ENCODE results near the gene SPTA1. TPM values are rescaled to one million over a fixed set of nuclear protein-coding genes. Genes with fewer than 3 reads are reported as not detected.

SPTA1 gene
- total and polyA plus RNA-seq, 2 experiments from 2014 or later: 0.03 TPM; not detected in 1

DNA sequence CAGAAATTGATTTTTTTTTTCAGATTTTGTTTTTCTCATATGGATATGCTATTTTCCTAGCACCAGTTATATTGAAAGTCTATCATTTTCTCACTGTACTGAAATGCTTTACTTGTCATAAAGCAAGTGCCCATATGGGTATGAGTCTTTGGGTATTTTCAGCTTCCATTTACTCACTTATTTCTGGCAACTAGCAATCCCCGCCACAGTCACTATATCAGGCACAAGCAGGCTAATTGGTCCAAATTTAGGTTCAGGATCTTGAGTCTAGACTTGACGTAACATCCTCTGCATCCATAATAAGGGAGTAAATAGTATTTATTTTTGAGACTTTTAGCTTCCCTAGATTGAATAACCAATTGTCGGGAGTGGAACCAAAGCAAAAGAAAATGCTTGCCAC lies 109.0 kb downstream of the SPTA1 start:
- WGBS (ENCODE audit: low lambda C conversion rate, missing lambda C conversion rate): 95% methylated on average over 3 of the region's 3 CpGs
- H3K79me2 ChIP-seq: no peaks in the 10 kb centered on the region
- no peak for TF ChIP-seq EZH2 (IDR thresholded peaks at IDR 0.05; ENCODE audit: borderline replicate concordance)
- TF ChIP-seq CTCF (IDR thresholded peaks at IDR 0.05; ENCODE audit: poor library complexity): no peak
- no peak for TF ChIP-seq EZH2phosphoT487 (IDR thresholded peaks at IDR 0.05; ENCODE audit: low read depth, severe bottlenecking, unreplicated experiment)

GRCh38 chr1:158572226-158572625 lies 114.3 kb downstream of the SPTA1 start:
- Histone ChIP-seq H3K27me3 (no peaks in the 10 kb centered on the region), H3K36me3 (replicated peaks; ENCODE audit: insufficient read depth, low read depth) (no peaks in the 10 kb centered on the region), H3K9me2 (replicated peaks; ENCODE audit: insufficient read depth) (no peaks in the 10 kb centered on the region), H3K4me3 (no peak overlapping the region), H3K27ac (no peak overlapping the region), H3K4me1 (ENCODE audit: insufficient read depth) (no peaks in the 10 kb centered on the region), H3K9me3 (ENCODE audit: low read depth) (no peaks in the 10 kb centered on the region), H4K20me1 (ENCODE audit: insufficient read depth, poor library complexity, severe bottlenecking) (no peaks in the 10 kb centered on the region), H2AFZ (no peak overlapping the region), H3K79me2 (no peaks in the 10 kb centered on the region), H3K4me2 (no peak overlapping the region)
- WGBS (ENCODE audit: low lambda C conversion rate, missing lambda C conversion rate): 100% methylated on average over 1 of the region's 1 CpG
- no peak for TF ChIP-seq CTCF (IDR thresholded peaks at IDR 0.05; ENCODE audit: poor library complexity)
- no peak for TF ChIP-seq EZH2phosphoT487 (IDR thresholded peaks at IDR 0.05; ENCODE audit: low read depth, severe bottlenecking, unreplicated experiment)
- no peak for TF ChIP-seq EZH2 (IDR thresholded peaks at IDR 0.05; ENCODE audit: borderline replicate concordance)
- no peak for DNase-seq (ENCODE audit: low spot score)

More for the DNA sequence above, 109.0 kb downstream of the SPTA1 start:
- no peaks in the 10 kb centered on the region for H4K20me1 ChIP-seq (ENCODE audit: insufficient read depth, poor library complexity, severe bottlenecking)
- no peaks in the 10 kb centered on the region for H3K9me3 ChIP-seq (ENCODE audit: low read depth)
- no peak for DNase-seq (ENCODE audit: low spot score)
- H3K36me3 ChIP-seq (replicated peaks; ENCODE audit: insufficient read depth, low read depth): no peaks in the 10 kb centered on the region
- H3K9me2 ChIP-seq (replicated peaks; ENCODE audit: insufficient read depth): no peaks in the 10 kb centered on the region
- H3K27me3 ChIP-seq: no peaks in the 10 kb centered on the region
- no peak overlapping the region for H3K4me3 ChIP-seq
- no peak overlapping the region for H3K4me2 ChIP-seq
- no peak overlapping the region for H3K27ac ChIP-seq
- H2AFZ ChIP-seq: no peak overlapping the region
- no peaks in the 10 kb centered on the region for H3K4me1 ChIP-seq (ENCODE audit: insufficient read depth)

GRCh38 chr1:158570480-158570879 lies 116.0 kb downstream of the SPTA1 start, which contains the start of gene OR6P1:
OR6P1 (minus strand) TSS chr1:158570580; CDS start chr1:158563604, 6,976 bp downstream.
- no peaks in the 10 kb centered on the region for H3K79me2 ChIP-seq
- no peaks in the 10 kb centered on the region for H3K36me3 ChIP-seq (replicated peaks; ENCODE audit: insufficient read depth, low read depth)
- H3K27me3 ChIP-seq: no peaks in the 10 kb centered on the region
- DNase-seq (ENCODE audit: low spot score): no peak
- no peak within 1 kb of the TSS for H3K4me2 ChIP-seq
- H3K9me2 ChIP-seq (replicated peaks; ENCODE audit: insufficient read depth): no peaks in the 10 kb centered on the region
- no peak within 1 kb of the TSS for H3K4me3 ChIP-seq
- H2AFZ ChIP-seq: no peak within 1 kb of the TSS
- H4K20me1 ChIP-seq (ENCODE audit: insufficient read depth, poor library complexity, severe bottlenecking): no peaks in the 10 kb centered on the region
- H3K9me3 ChIP-seq (ENCODE audit: low read depth): no peaks in the 10 kb centered on the region
- H3K27ac ChIP-seq: no peak within 1 kb of the TSS
- WGBS (ENCODE audit: low lambda C conversion rate, missing lambda C conversion rate): 77% methylated on average over 3 of the region's 3 CpGs
- no peaks in the 10 kb centered on the region for H3K4me1 ChIP-seq (ENCODE audit: insufficient read depth)
- no peak for TF ChIP-seq EZH2phosphoT487 (IDR thresholded peaks at IDR 0.05; ENCODE audit: low read depth, severe bottlenecking, unreplicated experiment)
- TF ChIP-seq CTCF (IDR thresholded peaks at IDR 0.05; ENCODE audit: poor library complexity): no peak
- TF ChIP-seq EZH2 (IDR thresholded peaks at IDR 0.05; ENCODE audit: borderline replicate concordance): no peak

GRCh38 chr1:158564608-158565007 lies 121.9 kb downstream of the SPTA1 start:
- Histone ChIP-seq H3K36me3 (replicated peaks; ENCODE audit: insufficient read depth, low read depth) (no peaks in the 10 kb centered on the region), H3K27ac (no peak overlapping the region), H3K27me3 (no peaks in the 10 kb centered on the region), H3K4me2 (no peak overlapping the region), H3K9me3 (ENCODE audit: low read depth) (no peaks in the 10 kb centered on the region), H2AFZ (no peak overlapping the region), H3K79me2 (no peaks in the 10 kb centered on the region), H3K4me1 (ENCODE audit: insufficient read depth) (no peaks in the 10 kb centered on the region), H4K20me1 (ENCODE audit: insufficient read depth, poor library complexity, severe bottlenecking) (no peaks in the 10 kb centered on the region), H3K4me3 (no peak overlapping the region), H3K9me2 (replicated peaks; ENCODE audit: insufficient read depth) (no peaks in the 10 kb centered on the region)
- 78% methylated on average over 2 of the region's 2 CpGs for WGBS (ENCODE audit: low lambda C conversion rate, missing lambda C conversion rate)
- DNase-seq (ENCODE audit: low spot score): no peak
- TF ChIP-seq EZH2 (IDR thresholded peaks at IDR 0.05; ENCODE audit: borderline replicate concordance) (no peak), CTCF (IDR thresholded peaks at IDR 0.05; ENCODE audit: poor library complexity) (no peak), EZH2phosphoT487 (IDR thresholded peaks at IDR 0.05; ENCODE audit: low read depth, severe bottlenecking, unreplicated experiment) (no peak)
